ENCODE results near the gene ACP4. TPM values are rescaled to one million over a fixed set of nuclear protein-coding genes. Genes with fewer than 3 reads are reported as not detected.
A peak's percentile ranks its signal among the peaks of the same experiment; 100 is the strongest.
"Not testable (repeated sequence)": the region's sequence is repeated elsewhere in the genome, so short reads cannot be mapped to it uniquely, and the experiment has no call there.

The ACP4 gene
- total RNA-seq, 1 experiment from 2014 or later = not detected

DNA sequence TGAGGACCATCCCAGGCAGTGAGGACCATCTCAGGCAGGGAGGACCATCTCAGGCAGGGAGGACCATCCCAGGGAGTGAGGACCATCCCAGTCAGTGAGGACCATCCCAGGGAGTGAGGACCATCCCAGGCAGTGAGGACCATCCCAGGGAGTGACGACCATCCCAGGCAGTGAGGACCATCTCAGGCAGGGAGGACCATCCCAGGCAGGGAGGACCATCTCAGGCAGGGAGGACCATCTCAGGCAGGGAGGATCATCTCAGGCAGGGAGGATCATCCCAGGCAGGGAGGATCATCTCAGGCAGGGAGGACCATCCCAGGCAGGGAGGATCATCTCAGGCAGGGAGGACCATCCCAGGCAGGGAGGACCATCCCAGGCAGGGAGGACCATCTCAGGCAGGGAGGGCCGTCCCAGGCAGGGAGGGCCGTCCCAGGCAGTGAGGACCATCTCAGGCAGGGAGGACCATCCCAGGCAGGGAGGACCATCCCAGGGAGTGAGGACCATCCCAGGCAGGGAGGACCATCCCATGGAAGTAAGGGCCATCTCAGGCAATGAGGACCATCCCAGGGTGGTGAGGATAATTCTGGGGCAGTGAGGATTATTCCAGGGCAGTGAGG is 21.5 kb downstream of the ACP4 start:
- in situ Hi-C loops (cut with HindIII; ENCODE audit: low pct_unique_long_range_greater_than_20kb, low sequenced_read_pairs); DNase-seq (ENCODE audit: low read depth, low spot score): not testable (repeated sequence)

DNA sequence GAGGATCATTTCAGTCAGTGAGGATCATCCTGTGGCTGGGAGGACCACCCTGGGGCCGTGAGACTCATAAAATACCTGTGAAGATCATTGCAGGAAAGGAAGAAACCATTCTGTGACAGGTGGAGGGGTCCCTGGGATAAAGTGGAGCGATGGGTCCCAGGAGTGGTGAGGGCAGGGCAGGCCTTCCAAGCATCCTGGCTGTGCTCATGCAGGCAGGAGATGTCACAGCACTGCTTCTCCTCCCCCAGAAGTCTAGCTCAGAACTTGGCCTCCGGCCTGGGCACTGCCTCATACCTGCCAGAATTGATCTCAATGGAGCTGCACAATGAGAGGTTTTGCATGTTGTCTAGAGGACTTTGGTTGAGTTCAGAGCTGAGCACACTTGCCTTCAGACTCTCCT is 22.3 kb downstream of the ACP4 start:
- DNase-seq (ENCODE audit: low read depth, low spot score) = no peak
- in situ Hi-C loops (cut with HindIII; ENCODE audit: low pct_unique_long_range_greater_than_20kb, low sequenced_read_pairs) = no loop called here

- in situ Hi-C loops (cut with HindIII; ENCODE audit: low pct_unique_long_range_greater_than_20kb, low sequenced_read_pairs) = no loop called here
Observed at GRCh38 chr19:50814883-50815282, 24.7 kb downstream of the ACP4 start.

GRCh38 chr19:50815439-50815838 is 25.2 kb downstream of the ACP4 start:
- DNase-seq (ENCODE audit: low read depth, low spot score) = no peak
- in situ Hi-C loops (cut with HindIII; ENCODE audit: low pct_unique_long_range_greater_than_20kb, low sequenced_read_pairs) = no loop called here

More at GRCh38 chr19:50814883-50815282, 24.7 kb downstream of the ACP4 start:
- no peak for DNase-seq (ENCODE audit: low read depth, low spot score)

- in situ Hi-C loops (cut with HindIII; ENCODE audit: low pct_unique_long_range_greater_than_20kb, low sequenced_read_pairs) = no loop called here
Observed at GRCh38 chr19:50817941-50818858, 28.0 kb downstream of the ACP4 start.

GRCh38 chr19:50818859-50819472 is 28.8 kb downstream of the ACP4 start:
- in situ Hi-C loops (cut with HindIII; ENCODE audit: low pct_unique_long_range_greater_than_20kb, low sequenced_read_pairs) = no loop called here

More at GRCh38 chr19:50817941-50818858, 28.0 kb downstream of the ACP4 start:
- peak; percentile 58 for DNase-seq (ENCODE audit: low read depth, low spot score)

DNA sequence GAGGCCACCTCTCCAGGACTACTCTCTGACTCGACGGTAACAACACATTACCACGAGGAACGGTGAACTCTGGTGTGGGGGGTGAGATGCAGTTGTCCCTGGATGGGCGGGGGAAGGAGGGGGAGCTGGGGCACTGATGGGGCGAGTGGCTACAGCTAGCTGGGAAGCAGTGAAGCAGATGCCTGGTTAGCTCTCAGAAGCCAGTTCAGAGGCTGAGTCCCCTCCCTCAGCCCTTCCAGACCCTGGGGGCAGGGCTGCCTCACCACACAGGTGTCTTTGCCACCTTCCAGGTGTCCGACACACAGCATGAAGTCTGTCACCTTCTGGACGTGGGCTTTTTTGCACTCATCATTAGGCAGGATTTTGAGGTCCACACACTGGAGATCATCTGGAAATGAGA is 29.4 kb downstream of the ACP4 start:
- DNase-seq (ENCODE audit: low read depth, low spot score) = no peak
- in situ Hi-C loops (cut with HindIII; ENCODE audit: low pct_unique_long_range_greater_than_20kb, low sequenced_read_pairs) = no loop called here

More at GRCh38 chr19:50818859-50819472, 28.8 kb downstream of the ACP4 start:
- DNase-seq (ENCODE audit: low read depth, low spot score) = no peak

GRCh38 chr19:50820086-50820485 is 29.9 kb downstream of the ACP4 start:
- in situ Hi-C loops (cut with HindIII; ENCODE audit: low pct_unique_long_range_greater_than_20kb, low sequenced_read_pairs) = no loop called here

GRCh38 chr19:50820549-50821247 is 30.5 kb downstream of the ACP4 start:
- in situ Hi-C loops (cut with HindIII; ENCODE audit: low pct_unique_long_range_greater_than_20kb, low sequenced_read_pairs) = no loop called here

More at GRCh38 chr19:50820086-50820485, 29.9 kb downstream of the ACP4 start:
- DNase-seq (ENCODE audit: low read depth, low spot score) = no peak

GRCh38 chr19:50821248-50821612 is 31.0 kb downstream of the ACP4 start:
- no peak for DNase-seq (ENCODE audit: low read depth, low spot score)
- in situ Hi-C loops (cut with HindIII; ENCODE audit: low pct_unique_long_range_greater_than_20kb, low sequenced_read_pairs) = no loop called here

More at GRCh38 chr19:50820549-50821247, 30.5 kb downstream of the ACP4 start:
- no peak for DNase-seq (ENCODE audit: low read depth, low spot score)

DNA sequence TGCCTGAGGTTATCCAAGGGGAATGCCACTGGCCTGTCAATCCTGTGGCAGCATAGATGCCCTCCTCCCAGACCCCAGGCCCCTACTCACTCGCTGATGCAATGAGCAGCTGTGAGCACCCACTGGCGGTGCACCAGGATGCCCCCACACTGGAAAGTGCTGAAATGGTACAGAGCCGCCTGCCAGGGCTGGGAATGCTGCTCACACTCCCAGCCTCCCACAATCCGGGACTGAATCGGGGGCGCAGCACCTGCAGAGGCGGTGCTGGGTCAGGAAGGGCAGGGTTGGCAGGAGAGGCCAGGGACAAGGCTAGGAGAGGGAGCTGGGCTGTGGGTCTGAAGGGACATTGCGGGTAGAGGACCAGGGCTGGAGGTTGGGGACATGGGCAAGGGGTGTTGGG is 31.4 kb downstream of the ACP4 start:
- in situ Hi-C loops (cut with HindIII; ENCODE audit: low pct_unique_long_range_greater_than_20kb, low sequenced_read_pairs) = no loop called here
- no peak for DNase-seq (ENCODE audit: low read depth, low spot score)

GRCh38 chr19:50822661-50823208 is 32.5 kb downstream of the ACP4 start:
- in situ Hi-C loops (cut with HindIII; ENCODE audit: low pct_unique_long_range_greater_than_20kb, low sequenced_read_pairs) = no loop called here
- no peak for DNase-seq (ENCODE audit: low read depth, low spot score)

GRCh38 chr19:50823389-50824042 is 33.3 kb downstream of the ACP4 start, which contains the start of gene KLK1:
Gene KLK1 (minus strand): TSS chr19:50823787. CDS start chr19:50823748, 39 bp downstream.
- in situ Hi-C loops (cut with HindIII; ENCODE audit: low pct_unique_long_range_greater_than_20kb, low sequenced_read_pairs) = no loop called here
- DNase-seq (ENCODE audit: low read depth, low spot score) = no peak

GRCh38 chr19:50826492-50827240 is 36.5 kb downstream of the ACP4 start:
- in situ Hi-C loops (cut with HindIII; ENCODE audit: low pct_unique_long_range_greater_than_20kb, low sequenced_read_pairs) = no loop called here

DNA sequence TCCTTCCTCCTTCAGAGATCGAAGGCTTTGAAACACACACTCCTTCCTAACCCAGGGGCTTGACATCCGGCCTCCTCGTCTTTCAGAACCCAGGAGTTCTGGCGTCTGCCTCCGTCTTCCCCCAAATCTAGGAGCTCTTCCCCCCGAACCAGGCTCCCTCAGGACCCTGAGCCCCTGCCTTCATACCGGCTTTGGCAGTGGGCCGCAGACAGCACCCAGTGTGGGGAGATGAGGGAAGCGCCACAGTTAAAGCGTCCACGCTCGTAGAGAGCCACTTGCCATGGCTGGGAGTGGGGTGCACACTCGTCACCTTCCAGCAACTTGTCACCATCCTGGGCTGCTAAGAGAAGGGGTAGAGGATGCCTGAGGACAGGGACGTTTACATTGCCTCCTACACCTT is 37.3 kb downstream of the ACP4 start:
- in situ Hi-C loops (cut with HindIII; ENCODE audit: low pct_unique_long_range_greater_than_20kb, low sequenced_read_pairs) = no loop called here
- DNase-seq (ENCODE audit: low read depth, low spot score) = no peak

More at GRCh38 chr19:50826492-50827240, 36.5 kb downstream of the ACP4 start:
- DNase-seq (ENCODE audit: low read depth, low spot score) = no peak

DNA sequence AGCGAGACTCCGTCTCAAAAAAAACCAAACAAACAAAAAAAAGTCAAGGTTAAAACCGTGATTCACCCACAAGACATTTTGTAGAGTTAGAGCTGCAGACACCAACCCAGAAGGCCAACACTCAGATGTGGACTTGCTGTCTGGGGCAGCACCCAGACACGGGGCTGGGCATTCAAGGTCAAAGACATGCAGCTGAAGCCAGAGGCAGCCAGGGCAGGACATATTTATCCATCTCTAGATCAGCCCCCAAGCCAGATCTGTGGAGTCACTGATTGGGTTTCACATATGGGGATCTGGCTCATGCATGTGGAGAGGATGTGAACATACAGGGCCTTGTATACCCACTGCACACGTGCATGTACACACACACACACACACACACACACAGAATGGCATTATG is 39.6 kb downstream of the ACP4 start:
- DNase-seq (ENCODE audit: low read depth, low spot score) = no peak
- in situ Hi-C loops (cut with HindIII; ENCODE audit: low pct_unique_long_range_greater_than_20kb, low sequenced_read_pairs) = no loop called here

All from SK-MEL-5 (cell line).